Hematopoietic multipotent progenitor cell (in vitro differentiated cells): ENCODE results near the gene CCR6. TPM values are rescaled to one million over a fixed set of nuclear protein-coding genes. Genes with fewer than 3 reads are reported as not detected.
"Not testable (repeated sequence)": the region's sequence is repeated elsewhere in the genome, so short reads cannot be mapped to it uniquely, and the experiment has no call there.

ENCODE experiments used
- DNase-seq, 3 donors: peaks; one replicate each; pipeline ENCODE4 v3.0.0-alpha.2; 2011 to 2015; ENCODE audit warnings: low read depth in 2 of 3, low spot score in 2 of 3
- total RNA-seq: library from RNA; depleted of rRNA; stranded (reverse); fragments of >200 nt; gene quantifications from one replicate; pipeline ENCODE4 v1.2.3, GENCODE V29; 2012

CCR6 gene
- total RNA-seq, 1 donor = 0.54 TPM

DNA sequence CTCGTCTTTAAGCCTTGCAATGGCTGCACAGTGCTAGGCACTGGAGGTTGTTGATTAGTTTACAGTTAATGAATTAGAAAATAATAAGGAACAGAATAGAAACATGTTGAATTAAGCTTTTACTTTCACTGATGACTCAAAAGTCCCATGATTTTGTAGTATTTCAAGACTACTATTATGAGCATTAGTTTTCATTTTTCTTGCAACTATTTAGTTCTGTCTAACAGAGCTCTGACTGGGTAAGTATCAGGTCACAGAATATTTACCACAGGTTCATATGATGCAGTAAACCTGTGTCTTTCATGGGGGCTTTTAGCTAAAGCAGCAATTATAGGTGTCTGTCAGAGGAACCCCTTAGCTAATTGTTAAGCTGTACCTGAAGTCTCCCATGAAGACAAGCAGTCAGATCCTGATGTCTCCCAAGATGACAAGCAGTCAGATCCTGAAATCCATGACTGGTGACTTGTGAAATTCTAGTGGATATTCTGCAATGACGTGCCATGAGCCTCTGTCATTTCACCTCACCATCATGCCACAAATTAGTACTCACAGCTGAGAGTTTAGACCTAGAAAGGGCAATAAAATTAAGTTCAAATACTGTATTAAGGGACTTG is 43.1 kb downstream of the CCR6 start:
- no peak for DNase-seq

DNA sequence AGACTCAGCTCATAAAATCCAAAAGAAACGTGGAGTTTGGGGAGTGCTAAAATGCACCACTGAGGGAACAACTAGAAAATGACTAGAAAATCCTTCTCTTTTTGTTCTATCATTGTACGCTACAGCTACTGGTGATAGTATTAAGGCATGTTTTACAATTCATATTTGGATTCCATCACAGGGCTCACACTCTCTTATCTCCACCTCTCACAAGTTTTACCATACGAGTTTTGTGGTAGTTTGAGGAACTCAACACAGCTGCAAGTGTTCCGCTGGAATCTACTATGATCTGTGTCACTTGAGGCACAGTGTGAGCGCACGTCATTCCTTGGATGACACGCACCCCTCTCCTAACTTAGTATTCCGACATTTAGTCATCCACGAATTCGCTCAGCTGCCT is 44.8 kb downstream of the CCR6 start:
- peak in 2 of 3 donors; percentile 19 to 86 for DNase-seq

DNA sequence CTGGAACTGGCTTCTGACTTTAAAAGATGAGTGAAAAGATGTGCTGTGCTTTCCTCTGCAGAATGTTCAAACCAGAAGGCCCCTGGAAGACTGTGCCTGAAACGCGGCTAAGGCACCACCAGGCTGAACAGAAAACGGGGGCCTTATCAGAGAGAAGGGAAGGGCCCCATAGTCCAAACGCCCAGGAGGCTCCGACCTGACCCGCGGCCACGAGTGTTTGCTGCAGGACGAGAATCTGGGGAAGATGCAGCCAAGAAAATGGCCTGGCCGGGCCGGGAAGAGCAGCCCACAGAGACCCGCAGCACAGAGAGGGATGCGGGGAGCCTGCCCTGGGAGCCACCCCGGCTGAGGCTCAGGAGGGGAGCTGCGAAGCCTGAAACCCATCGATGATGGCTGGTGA is 45.4 kb downstream of the CCR6 start:
- DNase-seq = not testable (repeated sequence)

DNA sequence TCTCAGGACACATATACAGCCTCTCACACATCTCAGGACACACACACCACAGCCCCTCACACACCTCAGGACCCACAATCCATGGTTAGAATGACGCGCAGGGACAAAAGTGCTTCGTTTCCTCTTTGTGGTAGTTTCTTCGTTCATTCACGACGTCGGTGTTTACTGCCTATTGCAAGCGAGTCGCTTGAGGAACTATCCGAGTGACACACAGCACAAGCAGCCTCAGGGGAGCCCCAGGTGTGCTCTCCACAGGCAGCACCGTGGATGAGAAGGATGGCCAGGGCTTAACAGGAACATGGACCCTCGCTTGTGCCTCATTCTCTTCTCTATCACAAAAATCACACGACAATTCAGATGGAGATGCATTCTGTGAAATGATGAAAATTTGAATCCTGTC is 47.0 kb downstream of the CCR6 start:
- DNase-seq = not testable (repeated sequence)

DNA sequence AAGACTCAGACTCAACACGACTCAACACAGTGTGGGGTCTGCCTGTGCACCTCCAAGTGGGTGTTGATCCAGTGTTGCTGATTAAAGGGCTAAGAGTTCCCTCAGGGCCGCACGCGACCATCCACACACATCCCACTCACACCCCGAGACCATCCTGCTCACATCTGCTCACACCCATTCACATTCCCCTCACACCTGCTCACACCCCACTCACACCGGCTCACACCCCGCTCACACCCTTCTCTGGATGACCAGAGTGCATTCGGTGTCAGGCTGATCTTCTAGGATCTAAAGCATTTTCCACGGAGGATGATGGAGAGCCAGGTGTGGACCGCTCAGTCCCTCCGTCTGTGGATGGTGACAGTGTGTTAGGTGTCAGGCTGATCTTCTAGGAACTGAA is 48.4 kb downstream of the CCR6 start:
- not testable (repeated sequence) for DNase-seq

DNA sequence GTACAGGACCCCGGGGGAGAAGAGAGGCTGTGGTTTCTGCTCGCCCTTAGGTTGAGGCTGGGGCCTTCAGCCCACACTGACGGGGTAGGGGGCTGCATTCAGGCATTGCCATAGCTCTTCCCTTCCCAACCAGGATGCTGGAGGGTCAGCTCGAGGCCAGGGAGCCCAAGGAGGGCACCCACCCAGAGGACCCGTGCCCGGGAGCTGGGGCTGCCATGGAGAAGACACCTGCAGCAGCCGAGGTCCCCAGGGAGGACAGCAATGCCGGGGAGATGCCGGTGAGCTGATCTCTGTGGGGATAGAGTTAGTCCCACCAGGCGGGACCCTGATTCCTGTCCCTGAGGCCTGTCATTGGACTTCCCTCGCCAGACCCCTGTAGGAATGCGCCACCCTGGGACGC is 49.1 kb downstream of the CCR6 start:
- not testable (repeated sequence) for DNase-seq

DNA sequence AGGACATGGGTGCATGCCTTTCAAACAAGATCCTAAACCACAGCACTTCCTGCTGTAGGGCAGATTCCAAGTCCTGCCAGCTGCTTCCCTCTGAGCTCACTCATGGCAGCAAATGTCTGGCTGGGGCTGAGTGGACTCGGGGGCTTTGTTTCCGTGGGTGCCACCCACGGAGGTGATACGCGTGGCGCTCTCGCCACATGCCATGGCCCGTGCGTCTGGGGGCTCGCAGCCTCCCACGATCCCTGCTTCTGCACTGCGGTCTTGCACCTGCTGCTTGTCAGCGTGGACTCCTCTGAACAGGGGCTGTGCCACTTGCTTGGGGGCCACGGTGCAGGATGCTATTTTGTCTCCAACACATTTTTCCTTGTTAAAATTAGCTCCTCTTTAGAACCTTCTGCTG is 54.4 kb downstream of the CCR6 start:
- not testable (repeated sequence) for DNase-seq

DNA sequence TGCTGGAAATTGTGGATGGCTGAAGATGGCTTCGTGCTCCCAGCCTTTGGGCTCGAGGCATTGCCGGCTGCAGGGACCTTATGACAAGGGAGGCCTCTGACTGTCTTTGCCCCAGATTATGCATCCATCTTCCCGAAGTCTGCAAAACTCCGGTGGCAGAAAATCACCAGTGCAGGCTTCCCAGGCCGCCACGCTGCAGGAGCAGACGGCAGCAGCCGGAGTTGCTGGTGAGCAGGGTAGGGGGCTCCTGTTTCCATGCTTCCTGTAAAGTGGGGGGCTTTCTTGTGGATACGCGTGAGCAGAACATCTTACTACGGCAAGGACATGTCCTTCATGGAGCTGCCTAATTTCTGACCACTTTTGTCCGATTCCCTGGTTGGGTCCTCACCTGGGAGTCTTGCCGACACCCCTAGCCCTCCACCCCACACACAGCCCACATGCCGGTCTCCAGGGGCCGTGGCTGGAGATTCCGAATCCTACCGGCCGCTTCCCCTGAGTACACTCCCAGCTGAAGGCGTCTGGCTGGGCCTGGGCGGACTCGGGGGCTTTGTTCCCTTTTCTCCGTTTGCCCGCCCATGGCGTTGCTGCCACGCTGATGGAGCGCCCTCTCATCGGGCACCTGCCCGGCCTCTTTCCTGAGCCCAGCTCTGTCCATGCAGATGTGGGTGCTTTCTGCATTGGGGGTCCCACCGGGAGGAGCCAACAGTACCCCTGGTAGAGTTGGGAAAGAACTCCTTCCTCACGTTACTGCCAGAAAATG is 56.2 kb downstream of the CCR6 start:
- DNase-seq = not testable (repeated sequence)

DNA sequence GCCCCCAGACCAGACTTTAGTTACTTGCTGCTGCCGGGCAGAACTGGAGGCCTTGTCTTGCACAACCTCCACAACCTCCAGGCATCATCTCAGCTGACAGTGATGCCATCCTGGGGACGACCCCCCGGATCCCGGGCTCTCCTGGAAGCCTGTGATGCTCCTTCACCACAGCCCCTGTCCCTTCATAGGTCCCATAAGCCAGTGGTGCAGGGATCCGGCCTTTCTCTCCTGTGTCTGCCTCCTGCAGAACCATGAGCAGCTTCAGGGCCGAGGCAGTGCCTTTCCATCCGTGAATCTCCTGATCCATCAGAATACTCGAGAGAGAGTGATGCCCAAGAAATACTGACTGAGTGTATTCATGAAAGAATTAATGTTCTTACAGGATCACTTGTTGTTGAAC is 57.2 kb downstream of the CCR6 start:
- not testable (repeated sequence) for DNase-seq

DNA sequence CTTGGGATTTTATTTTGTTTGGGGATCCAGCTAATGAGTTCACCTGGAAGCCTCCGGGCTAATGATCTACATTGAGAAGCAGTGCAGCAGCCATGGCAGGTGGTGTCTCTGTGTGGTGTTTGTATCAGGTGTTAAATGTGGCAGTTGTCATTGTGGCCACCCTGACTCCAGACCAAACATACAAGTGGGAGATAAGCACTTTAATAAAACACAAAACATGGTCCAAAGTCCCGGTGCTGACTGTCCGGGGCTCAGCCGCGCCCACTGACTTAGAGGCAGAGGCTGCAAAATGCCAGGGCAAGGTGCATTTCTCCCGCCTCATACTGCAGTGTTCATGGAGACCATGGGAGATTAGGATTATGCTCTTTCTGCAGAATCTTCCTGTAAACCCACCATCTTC is 58.5 kb downstream of the CCR6 start:
- not testable (repeated sequence) for DNase-seq

DNA sequence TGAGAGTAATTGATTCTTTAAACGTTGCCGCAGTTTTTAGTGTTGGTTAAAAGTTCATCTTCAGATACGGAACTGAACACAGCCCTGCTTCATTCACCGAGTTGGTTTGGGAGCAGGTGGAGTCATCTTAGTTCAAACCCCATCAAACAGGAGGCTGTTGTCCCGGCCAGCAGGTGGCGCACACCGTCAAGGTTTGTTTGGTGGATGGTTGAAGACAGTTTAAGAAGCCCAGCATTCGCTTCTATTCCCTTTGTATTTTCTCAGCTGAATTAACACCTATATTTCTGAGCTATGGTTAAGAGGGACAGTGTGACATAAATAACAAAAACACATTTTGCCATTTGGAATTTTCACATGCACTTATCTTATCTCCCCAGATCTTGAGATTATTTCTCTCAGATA is 60.0 kb downstream of the CCR6 start:
- not testable (repeated sequence) for DNase-seq

DNA sequence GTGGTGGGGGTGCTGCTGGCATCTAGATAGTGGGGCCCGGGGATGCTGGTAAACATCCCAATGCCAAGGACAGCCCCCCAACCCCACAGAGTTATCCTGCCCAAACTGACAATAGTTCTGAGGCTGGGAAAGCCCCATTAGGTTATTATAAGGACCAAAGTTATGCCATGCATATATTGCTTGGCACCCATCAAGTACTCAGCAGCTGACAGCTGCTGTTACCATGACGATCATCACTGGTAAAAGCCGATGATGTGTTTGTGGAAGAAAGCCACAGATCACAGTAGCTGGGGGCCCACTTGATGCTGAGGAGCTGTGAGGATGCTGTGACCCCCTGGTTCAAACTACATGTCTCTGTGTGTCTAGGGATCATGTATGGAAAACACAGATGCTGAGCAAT is 62.2 kb downstream of the CCR6 start:
- DNase-seq = not testable (repeated sequence)

DNA sequence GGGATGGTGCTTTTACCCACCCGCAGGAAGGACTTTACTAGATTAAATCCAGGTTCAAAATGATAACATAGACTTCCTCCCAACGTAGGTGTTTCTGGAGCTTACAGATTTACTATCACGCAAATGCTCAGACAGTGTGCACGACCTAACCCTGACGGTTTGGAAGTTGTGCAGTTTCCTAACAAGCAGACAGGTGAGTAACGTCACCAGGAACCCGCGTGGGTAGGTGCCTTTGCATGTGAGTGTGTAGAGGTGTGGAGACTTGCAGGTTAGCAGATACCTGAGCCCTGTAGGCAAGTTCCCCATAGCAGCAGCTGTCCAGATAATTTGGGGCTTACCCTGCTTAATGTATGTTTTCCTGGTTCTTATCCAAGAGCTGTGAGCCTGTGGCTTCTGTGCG is 64.4 kb downstream of the CCR6 start:
- not testable (repeated sequence) for DNase-seq

Other genes starting within 250 kb of the CCR6 start
- gene RNASET2, start 166.5 kb upstream of the CCR6 start, total RNA-seq = 27.2 TPM
- 5.7 TPM for gene CEP43, start 123.7 kb upstream of the CCR6 start, total RNA-seq
- not detected for gene GPR31, start 34.9 kb downstream of the CCR6 start, total RNA-seq
- not detected for gene UNC93A, start 168.2 kb downstream of the CCR6 start, total RNA-seq
- not detected for gene TTLL2, start 202.0 kb downstream of the CCR6 start, total RNA-seq